Mucosa of rectum (tissue), 2 donors: ENCODE data around the gene FAR2.

Experiments
- H3K27ac ChIP-seq, 2 donors: one replicate each; pipeline ENCODE4 v1.7.0; 2013; ENCODE audit warnings: inconsistent platforms in 2 of 2, low read depth in 2 of 2, low read length in 2 of 2
- H3K27me3 ChIP-seq, 2 donors: one replicate each; pipeline ENCODE4 v1.7.0; 2013; ENCODE audit warnings: low read length in 2 of 2; ENCODE audit not compliant: control insufficient read depth in 2 of 2, insufficient read depth in 2 of 2
- H3K36me3 ChIP-seq, 2 donors: one replicate each; pipeline ENCODE4 v1.7.0; 2013; ENCODE audit warnings: low read length in 2 of 2; ENCODE audit not compliant: control insufficient read depth in 2 of 2, insufficient read depth in 2 of 2
- H3K4me1 ChIP-seq, 2 donors: one replicate each; pipeline ENCODE4 v1.7.0; 2013; ENCODE audit warnings: low read length in 2 of 2, mild to moderate bottlenecking in 1 of 2; ENCODE audit not compliant: control insufficient read depth in 2 of 2, insufficient read depth in 2 of 2
- H3K4me3 ChIP-seq, 2 donors: one replicate each; pipeline ENCODE4 v1.7.0; 2013; ENCODE audit warnings: low read length in 2 of 2
- H3K9ac ChIP-seq, 2 donors: one replicate each; pipeline ENCODE4 v1.7.0; 2013; ENCODE audit warnings: low read length in 2 of 2, low read depth in 1 of 2, mild to moderate bottlenecking in 1 of 2
- H3K9me3 ChIP-seq, 2 donors: one replicate each; pipeline ENCODE4 v1.7.0; 2013; ENCODE audit warnings: low read length in 2 of 2; ENCODE audit not compliant: control insufficient read depth in 2 of 2
- donor health status: healthy.
- donor health status: Normal muscosa, but diverticular disease.

The FAR2 gene

GRCh38 chr12:29230800-29231560, 81.9 kb downstream of the FAR2 start:
- H3K9ac ChIP-seq, result no peak overlapping the region
- no peaks in the 10 kb centered on the region for H3K27me3 ChIP-seq
- H3K4me1 ChIP-seq, result peaks cover 0 to under 1% of the 10 kb centered on the region in 2 donors
- no peak overlapping the region for H3K27ac ChIP-seq
- no peaks in the 10 kb centered on the region for H3K36me3 ChIP-seq
- H3K4me3 ChIP-seq, result no peak overlapping the region
- H3K9me3 ChIP-seq, result no peaks in the 10 kb centered on the region

- H3K9ac ChIP-seq, result no peak overlapping the region
- H3K27ac ChIP-seq, result no peak overlapping the region
- H3K4me1 ChIP-seq, result no peaks in the 10 kb centered on the region
- no peaks in the 10 kb centered on the region for H3K27me3 ChIP-seq
- no peaks in the 10 kb centered on the region for H3K9me3 ChIP-seq
- H3K36me3 ChIP-seq, result no peaks in the 10 kb centered on the region
- H3K4me3 ChIP-seq, result no peak overlapping the region
Measured at GRCh38 chr12:29232086-29232485, 83.0 kb downstream of the FAR2 start.

GRCh38 chr12:29234552-29234951, 85.5 kb downstream of the FAR2 start:
- Histone ChIP-seq H3K4me1 (no peaks in the 10 kb centered on the region), H3K36me3 (no peaks in the 10 kb centered on the region), H3K27ac (no peak overlapping the region), H3K27me3 (no peaks in the 10 kb centered on the region), H3K9me3 (no peaks in the 10 kb centered on the region), H3K9ac (no peak overlapping the region), H3K4me3 (no peak overlapping the region)

DNA sequence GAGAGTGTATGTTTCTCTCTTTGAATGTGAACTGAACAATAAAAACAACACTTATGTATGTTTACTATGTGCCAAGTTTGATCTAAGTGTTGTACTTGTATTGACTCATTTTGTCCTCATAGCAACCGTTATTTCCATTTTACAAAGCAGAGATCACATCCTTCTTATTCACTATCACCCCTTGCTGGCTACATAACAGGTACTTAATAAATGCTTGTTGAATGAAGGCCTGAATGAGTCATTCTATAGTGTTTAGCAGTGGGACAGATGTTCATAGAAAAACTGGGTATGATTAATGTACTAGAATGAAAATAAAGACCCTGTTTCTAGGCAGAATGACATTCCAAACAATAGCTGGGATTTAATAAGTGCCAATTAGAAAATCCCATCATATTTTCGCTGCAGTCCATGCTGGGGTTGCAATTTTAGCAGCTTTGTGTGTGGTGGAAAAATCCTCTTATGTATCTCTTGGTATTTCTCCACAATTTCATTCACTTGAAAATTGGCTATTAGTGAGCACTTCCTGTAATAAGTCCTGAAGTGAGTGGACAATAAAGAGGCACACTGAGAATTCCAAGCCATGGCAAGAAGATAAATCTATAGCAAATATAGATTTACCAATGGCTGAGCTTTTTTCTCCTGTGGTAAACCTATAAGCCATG, 86.0 kb downstream of the FAR2 start:
- H3K4me1 ChIP-seq, result no peaks in the 10 kb centered on the region
- H3K9ac ChIP-seq, result no peak overlapping the region
- H3K27ac ChIP-seq, result no peak overlapping the region
- H3K4me3 ChIP-seq, result no peak overlapping the region
- no peaks in the 10 kb centered on the region for H3K36me3 ChIP-seq
- H3K27me3 ChIP-seq, result no peaks in the 10 kb centered on the region
- H3K9me3 ChIP-seq, result no peaks in the 10 kb centered on the region

DNA sequence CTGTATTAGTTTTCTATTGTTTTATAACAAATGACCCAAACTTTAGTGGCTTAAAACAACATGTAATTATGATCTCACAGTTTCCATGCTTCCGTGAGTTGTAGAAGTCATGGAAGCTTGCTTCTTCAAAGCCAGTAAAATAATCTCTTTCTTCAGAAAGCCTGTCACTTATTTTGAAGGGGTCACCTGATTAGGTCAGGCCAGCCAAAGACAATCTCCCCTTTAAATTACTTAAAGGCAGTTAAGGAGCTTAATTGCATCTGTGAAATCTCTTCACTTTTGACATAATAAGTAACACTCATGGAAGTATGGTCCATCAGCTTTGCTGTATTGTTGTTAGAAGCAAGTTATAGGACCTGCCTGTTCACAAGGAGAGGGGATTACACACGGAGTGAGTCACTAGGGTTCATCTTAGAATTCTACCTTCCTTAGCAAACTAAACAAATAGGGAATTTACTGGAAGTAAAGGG, 89.8 kb downstream of the FAR2 start:
- Histone ChIP-seq H3K4me1 (peaks cover 9 to 21% of the 10 kb centered on the region in 2 donors), H3K27ac (no peak overlapping the region), H3K4me3 (no peak overlapping the region), H3K9me3 (no peaks in the 10 kb centered on the region), H3K27me3 (no peaks in the 10 kb centered on the region), H3K9ac (no peak overlapping the region), H3K36me3 (no peaks in the 10 kb centered on the region)

DNA sequence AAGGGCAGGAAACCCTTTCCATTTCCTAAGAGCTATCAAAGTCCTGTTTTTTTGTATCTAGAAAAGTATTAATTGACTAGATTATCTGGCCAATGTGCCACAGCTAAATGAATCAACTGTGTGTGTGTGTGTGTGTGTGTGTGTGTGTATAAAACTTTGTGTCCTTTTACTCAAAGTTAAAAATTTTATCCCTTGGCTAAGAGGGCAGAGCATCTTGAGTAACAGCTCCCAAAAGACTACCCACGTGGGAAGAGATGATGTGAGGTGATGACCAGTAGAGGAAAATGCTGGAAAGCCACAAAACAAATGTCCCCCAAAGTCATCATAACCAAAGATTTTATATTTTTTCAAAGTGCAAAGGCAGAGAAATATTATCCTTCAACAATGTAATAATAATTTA, 90.3 kb downstream of the FAR2 start:
- H3K27ac ChIP-seq, result no peak overlapping the region
- no peaks in the 10 kb centered on the region for H3K36me3 ChIP-seq
- H3K9me3 ChIP-seq, result no peaks in the 10 kb centered on the region
- no peak overlapping the region for H3K4me3 ChIP-seq
- H3K4me1 ChIP-seq, result peaks cover 9 to 21% of the 10 kb centered on the region in 2 donors
- H3K9ac ChIP-seq, result no peak overlapping the region
- H3K27me3 ChIP-seq, result no peaks in the 10 kb centered on the region

DNA sequence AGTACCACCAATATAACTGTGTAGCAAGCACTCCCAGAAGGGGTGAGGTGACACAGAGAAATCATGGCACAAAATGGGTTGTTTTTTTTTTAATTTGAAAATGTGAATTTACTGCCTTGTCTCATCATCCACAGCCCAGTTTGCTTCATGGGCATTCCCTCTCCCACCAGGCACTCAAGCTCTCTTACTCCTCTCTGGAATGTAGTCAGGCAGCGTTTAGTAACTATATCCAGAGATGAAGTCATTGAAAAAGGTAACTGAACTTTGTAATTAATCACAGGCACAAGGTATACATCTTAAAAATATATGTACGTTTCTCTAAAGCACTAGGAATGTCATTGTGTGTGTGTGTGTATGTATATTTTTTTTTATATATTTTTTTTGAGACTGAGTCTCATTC, 91.4 kb downstream of the FAR2 start:
- Histone ChIP-seq H3K27ac (no peak overlapping the region), H3K9ac (no peak overlapping the region), H3K9me3 (no peaks in the 10 kb centered on the region), H3K4me1 (peaks cover 9 to 21% of the 10 kb centered on the region in 2 donors), H3K36me3 (no peaks in the 10 kb centered on the region), H3K27me3 (no peaks in the 10 kb centered on the region), H3K4me3 (no peak overlapping the region)

DNA sequence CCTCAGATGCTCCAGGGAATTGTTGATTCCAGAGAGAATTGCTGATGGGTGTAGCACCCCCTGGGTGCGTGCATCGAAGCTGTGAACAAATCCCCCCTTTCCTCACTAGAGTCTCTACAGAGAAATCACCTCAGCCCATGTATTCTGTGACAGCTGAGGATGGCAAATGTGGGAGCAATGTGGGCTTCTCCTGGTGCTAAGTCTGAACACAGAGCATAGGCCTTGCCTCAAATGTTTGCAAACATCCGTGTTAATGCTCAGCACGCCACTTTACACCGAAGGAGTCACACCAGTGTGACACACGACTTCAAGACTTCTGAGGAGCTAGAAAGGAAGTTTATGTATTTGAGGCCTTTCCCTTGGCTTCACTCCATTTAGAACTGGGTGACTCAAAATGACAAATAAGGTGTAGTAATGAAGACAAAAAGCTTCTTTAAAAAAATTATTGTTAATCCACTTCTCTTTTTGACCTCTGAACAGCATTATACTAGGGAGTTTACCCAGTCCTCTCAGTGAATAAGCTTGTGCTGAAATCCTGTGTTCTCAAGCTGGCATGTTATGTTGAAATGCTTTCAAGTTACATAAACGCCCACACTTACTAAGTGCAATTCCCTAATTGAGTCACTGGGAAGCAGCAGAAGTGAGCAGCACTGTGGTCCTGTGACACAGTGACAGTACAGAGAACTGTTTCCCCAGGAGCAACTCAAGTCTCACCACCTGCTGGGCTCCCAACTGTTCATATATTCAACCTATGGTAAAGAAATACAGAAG, 92.9 kb downstream of the FAR2 start:
- Histone ChIP-seq H3K36me3 (no peaks in the 10 kb centered on the region), H3K9ac (peak overlapping the region; percentile 5 to 49), H3K9me3 (no peaks in the 10 kb centered on the region), H3K27me3 (no peaks in the 10 kb centered on the region), H3K27ac (peak overlapping the region; percentile 74 to 84), H3K4me1 (peaks cover 9 to 21% of the 10 kb centered on the region in 2 donors), H3K4me3 (no peak overlapping the region)

DNA sequence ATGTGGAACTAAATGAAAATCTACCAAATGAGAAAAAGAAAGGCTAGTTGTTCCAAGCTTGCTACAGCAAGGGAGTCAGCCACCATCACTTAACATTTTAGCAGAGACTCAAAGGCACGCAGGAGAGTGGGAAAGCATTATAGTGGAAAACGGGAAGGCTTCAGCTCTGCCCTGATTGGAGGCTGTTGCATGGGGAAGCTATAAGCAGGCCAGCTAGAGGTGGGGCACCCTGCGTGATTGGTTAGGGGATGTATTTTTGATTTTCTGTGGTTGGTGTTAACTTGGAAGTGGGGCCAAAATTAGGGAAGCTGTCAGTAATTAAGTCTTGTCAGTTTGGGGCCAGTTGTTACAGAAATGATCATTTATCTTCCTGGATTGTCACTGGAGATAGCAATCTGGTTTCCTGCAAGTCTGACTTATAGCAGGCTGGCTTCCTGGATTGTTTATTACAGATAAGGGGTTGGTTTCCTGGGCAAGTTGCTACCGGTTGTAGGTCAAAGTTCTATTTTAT, 93.9 kb downstream of the FAR2 start:
- H3K9ac ChIP-seq, result no peak overlapping the region
- H3K36me3 ChIP-seq, result no peaks in the 10 kb centered on the region
- H3K4me3 ChIP-seq, result no peak overlapping the region
- no peaks in the 10 kb centered on the region for H3K27me3 ChIP-seq
- H3K27ac ChIP-seq, result peak overlapping the region; percentile 74 to 84
- H3K4me1 ChIP-seq, result peaks cover 9 to 21% of the 10 kb centered on the region in 2 donors
- no peaks in the 10 kb centered on the region for H3K9me3 ChIP-seq
